Osteoblast (primary cell): Measurements from ENCODE around the gene NIPAL1. TPM values are rescaled to one million over a fixed set of nuclear protein-coding genes. Genes with fewer than 3 reads are reported as not detected.

Experiments used
- DNase-seq: peaks from one replicate; pipeline ENCODE4 v3.0.0; 2011; ENCODE audit warnings: low spot score, mixed read lengths; ENCODE audit not compliant: insufficient read length; ENCODE audit errors: missing footprints
- H2AFZ ChIP-seq: 2 replicates; pipeline ENCODE4 v1.6.0; 2011; ENCODE audit warnings: mild to moderate bottlenecking, low read length
- H3K27ac ChIP-seq: 2 replicates; pipeline ENCODE4 v1.5.1; 2011; ENCODE audit warnings: mild to moderate bottlenecking, low read depth, low read length, moderate library complexity
- H3K27me3 ChIP-seq: 2 replicates; pipeline ENCODE4 v1.6.0; 2012; ENCODE audit warnings: mild to moderate bottlenecking, control low read depth, inconsistent platforms, low read length, moderate library complexity; ENCODE audit not compliant: insufficient read depth
- H3K36me3 ChIP-seq: 2 replicates; pipeline ENCODE4 v1.5.1; 2011; ENCODE audit warnings: mild to moderate bottlenecking, low read length, control low read depth, moderate library complexity; ENCODE audit not compliant: insufficient read depth
- H3K4me1 ChIP-seq: 2 replicates; pipeline ENCODE4 v1.5.1; 2011; ENCODE audit warnings: mild to moderate bottlenecking, low read length, control low read depth, moderate library complexity; ENCODE audit not compliant: insufficient read depth
- H3K4me2 ChIP-seq: 2 replicates; pipeline ENCODE4 v1.6.0; 2011; ENCODE audit warnings: mild to moderate bottlenecking, low read length; ENCODE audit not compliant: insufficient read depth
- H3K4me3 ChIP-seq: fragments of 200-600 bp; sonication (generic); 3 replicates; pipeline ENCODE4 v1.5.1; 2012; ENCODE audit warnings: mild to moderate bottlenecking, low read length, inconsistent platforms; ENCODE audit not compliant: insufficient read depth
- H3K79me2 ChIP-seq: 2 replicates; pipeline ENCODE4 v1.6.0; 2012; ENCODE audit warnings: mild to moderate bottlenecking, low read length, control low read depth, inconsistent platforms; ENCODE audit not compliant: insufficient read depth
- H3K9me3 ChIP-seq: 2 replicates; pipeline ENCODE4 v1.5.1; 2011; ENCODE audit warnings: low read depth, low read length, control low read depth
- H4K20me1 ChIP-seq: 2 replicates; pipeline ENCODE4 v1.6.0; 2012; ENCODE audit warnings: mild to moderate bottlenecking, low read length, control low read depth; ENCODE audit not compliant: insufficient read depth
- CTCF ChIP-seq: IDR thresholded peaks from 2 replicates; pipeline ENCODE4 v1.5.1; 2011; ENCODE audit warnings: mild to moderate bottlenecking, low read depth, low read length, moderate library complexity; ENCODE audit errors: extremely low read depth
- total RNA-seq: library from RNA; depleted of rRNA; stranded (reverse); fragments of >200 nt; gene quantifications from 2 replicates; pipeline ENCODE4 v1.2.3, GENCODE V29; 2012

The NIPAL1 gene
- total RNA-seq, 1 donor = under 0.01 TPM

GRCh38 chr4:48030470-48030869 is 13.9 kb downstream of the NIPAL1 start:
- no peaks in the 10 kb centered on the region for H4K20me1 ChIP-seq
- H2AFZ ChIP-seq = no peak overlapping the region
- H3K36me3 ChIP-seq = no peaks in the 10 kb centered on the region
- H3K4me1 ChIP-seq = no peaks in the 10 kb centered on the region
- H3K4me2 ChIP-seq = no peak overlapping the region
- no peaks in the 10 kb centered on the region for H3K9me3 ChIP-seq
- no peak overlapping the region for H3K4me3 ChIP-seq
- no peak overlapping the region for H3K27ac ChIP-seq
- no peaks in the 10 kb centered on the region for H3K27me3 ChIP-seq
- H3K79me2 ChIP-seq = no peaks in the 10 kb centered on the region
- DNase-seq = no peak
- no peak for TF ChIP-seq CTCF

- Histone ChIP-seq H3K4me3 (no peak overlapping the region), H3K79me2 (no peaks in the 10 kb centered on the region), H3K27me3 (no peaks in the 10 kb centered on the region), H2AFZ (no peak overlapping the region), H3K9me3 (no peaks in the 10 kb centered on the region), H3K27ac (no peak overlapping the region), H3K36me3 (no peaks in the 10 kb centered on the region), H3K4me2 (no peak overlapping the region), H4K20me1 (no peaks in the 10 kb centered on the region), H3K4me1 (no peaks in the 10 kb centered on the region)
- TF ChIP-seq CTCF = no peak
- DNase-seq = no peak
Observed at GRCh38 chr4:48031802-48032525, 15.4 kb downstream of the NIPAL1 start.

- H3K79me2 ChIP-seq = no peaks in the 10 kb centered on the region
- no peaks in the 10 kb centered on the region for H3K36me3 ChIP-seq
- H3K27me3 ChIP-seq = no peaks in the 10 kb centered on the region
- H3K4me1 ChIP-seq = no peaks in the 10 kb centered on the region
- no peak for TF ChIP-seq CTCF
- H2AFZ ChIP-seq = no peak overlapping the region
- no peaks in the 10 kb centered on the region for H3K9me3 ChIP-seq
- no peak overlapping the region for H3K4me2 ChIP-seq
- no peak overlapping the region for H3K27ac ChIP-seq
- DNase-seq = no peak
- no peak overlapping the region for H3K4me3 ChIP-seq
- no peaks in the 10 kb centered on the region for H4K20me1 ChIP-seq
Observed at GRCh38 chr4:48032721-48033120, 16.1 kb downstream of the NIPAL1 start.

- Histone ChIP-seq H4K20me1 (no peaks in the 10 kb centered on the region), H3K27me3 (no peaks in the 10 kb centered on the region), H3K4me1 (no peaks in the 10 kb centered on the region), H3K9me3 (no peaks in the 10 kb centered on the region), H3K27ac (no peak overlapping the region), H3K4me2 (no peak overlapping the region), H3K36me3 (no peaks in the 10 kb centered on the region), H3K79me2 (no peaks in the 10 kb centered on the region), H3K4me3 (no peak overlapping the region), H2AFZ (no peak overlapping the region)
- TF ChIP-seq CTCF = no peak
- no peak for DNase-seq
Observed at GRCh38 chr4:48033412-48033811, 16.8 kb downstream of the NIPAL1 start.
